Measurements from ENCODE around the gene RASSF10.
"Not testable (repeated sequence)": the region's sequence is repeated elsewhere in the genome, so short reads cannot be mapped to it uniquely, and the experiment has no call there.

Gene RASSF10

DNA sequence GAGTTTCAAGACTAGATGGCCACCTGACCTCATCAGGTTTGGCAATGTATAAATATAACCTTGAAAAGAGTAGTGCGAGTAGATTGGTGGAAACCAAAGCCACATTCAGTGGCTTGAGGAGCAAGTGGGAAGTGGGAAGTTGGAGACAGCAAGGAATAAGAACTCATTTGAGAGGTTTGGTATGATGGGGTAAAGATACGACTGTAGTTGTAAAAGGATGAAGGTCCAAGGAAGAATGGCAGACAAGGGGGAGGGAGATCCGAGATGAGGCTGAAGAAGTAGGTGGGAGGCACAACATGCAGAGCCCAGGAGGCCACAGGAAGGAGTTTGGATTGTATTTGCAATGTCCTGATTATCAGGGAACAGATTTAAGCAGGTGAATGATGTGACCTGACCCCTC lies 20.8 kb downstream of the RASSF10 start:
- no peak for DNase-seq

DNA sequence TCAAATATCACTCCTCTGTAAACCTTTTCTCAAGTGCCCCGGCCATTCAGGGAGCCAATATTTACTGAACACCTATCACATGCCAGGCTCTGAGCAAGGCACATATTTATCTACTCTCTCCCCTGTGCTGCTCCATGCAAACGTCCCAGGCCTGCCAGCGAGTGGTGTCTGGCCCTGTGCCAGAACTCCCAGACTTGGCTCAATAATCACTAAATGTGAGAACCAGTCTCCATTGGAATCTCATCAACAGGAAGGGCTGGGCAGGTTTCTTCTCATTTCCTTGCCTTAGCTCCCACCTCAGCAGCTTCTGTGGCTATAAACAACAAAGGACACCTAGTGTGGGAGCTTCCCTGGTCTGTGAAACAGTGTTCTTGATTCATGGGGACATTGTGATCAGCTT lies 21.7 kb downstream of the RASSF10 start:
- DNase-seq, result peak; percentile 67

DNA sequence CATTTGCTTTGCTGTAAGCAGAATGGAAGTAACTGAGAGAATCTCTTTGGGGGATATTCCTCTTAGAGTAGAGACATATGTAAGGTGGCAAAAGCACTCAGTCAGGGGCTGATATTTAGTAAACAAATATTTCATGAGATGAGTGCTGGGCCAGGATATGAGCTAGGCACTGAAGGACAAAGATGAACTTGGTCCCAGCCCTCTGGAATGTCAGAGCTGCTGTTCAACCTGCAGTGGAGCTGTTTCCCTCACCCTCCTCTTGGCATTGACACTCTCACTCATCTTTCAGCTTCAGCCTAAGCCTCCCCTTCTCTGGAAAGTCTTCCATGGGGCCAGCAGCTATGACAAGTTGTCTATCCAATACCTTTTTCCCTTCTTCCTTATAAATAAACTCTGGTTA lies 22.2 kb downstream of the RASSF10 start:
- no peak for DNase-seq

DNA sequence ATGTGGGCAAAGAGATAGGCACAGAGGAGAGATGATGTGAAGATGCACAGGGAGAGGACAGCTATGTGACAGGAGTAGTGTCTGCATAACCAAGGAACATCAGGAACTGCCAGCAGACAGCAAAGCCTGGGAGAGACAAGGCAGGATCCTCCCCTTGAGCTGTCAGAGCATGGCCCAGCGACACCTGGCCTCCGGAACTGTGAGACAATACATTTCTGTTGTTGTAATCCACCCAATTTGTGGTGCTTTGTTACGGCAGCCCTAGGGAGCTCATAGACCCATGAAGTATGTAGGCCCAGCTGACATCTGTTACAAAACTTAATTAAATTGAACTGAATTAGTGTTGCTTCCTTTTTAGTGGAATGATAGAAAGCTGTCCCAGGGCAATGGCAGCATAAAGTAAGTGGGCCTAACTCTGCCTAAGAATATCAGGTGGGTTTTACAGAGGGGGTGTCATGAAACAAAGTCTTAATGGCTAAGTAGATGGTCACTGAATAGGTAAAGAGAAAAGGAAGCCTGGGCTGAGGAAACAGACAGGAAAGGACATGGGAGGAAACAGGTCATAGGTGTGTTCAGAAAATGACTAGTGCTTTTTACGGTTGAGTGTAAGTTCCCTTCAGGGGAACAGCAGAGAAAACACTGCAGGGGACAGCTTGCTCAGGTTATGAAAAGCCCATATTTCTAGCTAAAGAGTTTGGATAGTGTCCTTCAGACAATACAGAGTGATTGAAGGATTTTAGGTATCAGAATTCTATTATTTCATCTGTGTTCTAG lies 24.8 kb downstream of the RASSF10 start:
- no peak for DNase-seq

DNA sequence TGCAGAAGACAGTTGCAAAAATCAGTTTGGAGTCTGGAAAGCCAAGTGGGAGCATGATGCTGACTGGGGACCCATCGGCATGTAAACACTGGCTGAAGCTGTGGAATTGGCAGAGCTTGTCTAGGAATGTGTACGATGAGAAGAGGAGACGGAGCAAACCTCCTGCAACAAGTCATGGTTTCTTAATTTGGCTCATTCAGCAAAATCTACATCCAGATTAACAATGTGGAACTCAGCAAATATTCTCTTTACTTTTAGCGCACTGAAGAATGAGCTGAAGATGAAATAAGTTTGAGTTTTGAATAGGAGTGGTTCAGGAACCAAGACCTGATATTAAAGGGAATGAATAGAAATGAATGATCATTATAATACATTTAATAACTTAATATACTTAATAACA lies 26.6 kb downstream of the RASSF10 start:
- no peak for DNase-seq

DNA sequence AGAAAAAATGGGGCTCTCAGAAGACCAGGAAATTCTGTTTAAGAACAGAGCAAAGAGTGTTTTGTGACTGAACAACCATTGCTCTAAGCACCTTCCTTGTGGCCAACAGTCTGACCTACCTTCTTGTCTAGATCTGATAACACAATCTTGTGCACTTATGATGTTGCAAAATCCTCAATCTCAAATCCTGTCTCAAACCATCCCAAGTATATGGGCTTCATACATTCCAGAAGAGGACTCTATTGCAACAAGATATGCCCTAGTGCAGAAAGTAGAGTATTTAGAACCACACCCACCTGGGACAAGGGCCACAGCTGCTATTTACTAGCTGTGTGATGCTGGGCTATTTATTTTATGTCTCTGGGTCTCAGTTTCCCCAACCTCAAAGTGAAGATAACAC lies 27.1 kb downstream of the RASSF10 start:
- no peak for DNase-seq

DNA sequence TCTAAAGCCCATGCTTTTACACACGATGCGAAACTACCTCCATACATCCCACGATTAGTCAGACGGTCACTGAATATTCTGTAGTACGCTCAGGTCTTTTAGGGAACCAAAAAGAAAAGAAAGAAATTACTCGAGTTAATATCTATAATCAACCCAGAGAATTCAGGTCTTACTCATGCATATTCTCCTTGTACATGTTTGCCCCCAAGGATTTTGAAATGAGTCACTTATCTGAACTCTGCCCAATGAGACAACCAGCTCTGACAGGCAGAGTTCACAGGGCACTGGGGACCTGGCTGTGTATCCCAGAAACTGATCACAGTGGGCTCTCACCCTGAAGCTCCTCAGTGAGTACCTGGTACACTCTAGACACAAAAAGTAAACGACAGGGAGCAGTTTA lies 29.2 kb downstream of the RASSF10 start:
- no peak for DNase-seq

DNA sequence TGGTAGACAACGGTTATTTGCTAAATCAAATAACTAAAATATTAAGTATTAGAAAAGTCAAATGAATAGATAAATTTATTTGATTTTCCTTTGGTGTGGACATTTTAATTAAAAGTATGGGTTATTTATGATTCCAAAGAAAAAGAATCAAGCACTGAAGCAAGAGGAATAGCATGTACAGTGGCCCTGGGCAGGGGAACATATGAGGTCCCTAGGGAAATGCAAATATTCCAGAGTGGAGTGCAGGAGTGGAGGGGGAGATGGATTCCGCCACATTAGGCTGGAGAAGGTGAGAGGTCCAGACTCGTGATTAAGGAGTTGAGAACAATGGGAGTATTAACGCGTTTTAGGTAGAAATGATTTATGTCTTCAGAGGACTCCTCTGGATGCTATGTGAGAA lies 30.0 kb downstream of the RASSF10 start:
- DNase-seq, result no peak

DNA sequence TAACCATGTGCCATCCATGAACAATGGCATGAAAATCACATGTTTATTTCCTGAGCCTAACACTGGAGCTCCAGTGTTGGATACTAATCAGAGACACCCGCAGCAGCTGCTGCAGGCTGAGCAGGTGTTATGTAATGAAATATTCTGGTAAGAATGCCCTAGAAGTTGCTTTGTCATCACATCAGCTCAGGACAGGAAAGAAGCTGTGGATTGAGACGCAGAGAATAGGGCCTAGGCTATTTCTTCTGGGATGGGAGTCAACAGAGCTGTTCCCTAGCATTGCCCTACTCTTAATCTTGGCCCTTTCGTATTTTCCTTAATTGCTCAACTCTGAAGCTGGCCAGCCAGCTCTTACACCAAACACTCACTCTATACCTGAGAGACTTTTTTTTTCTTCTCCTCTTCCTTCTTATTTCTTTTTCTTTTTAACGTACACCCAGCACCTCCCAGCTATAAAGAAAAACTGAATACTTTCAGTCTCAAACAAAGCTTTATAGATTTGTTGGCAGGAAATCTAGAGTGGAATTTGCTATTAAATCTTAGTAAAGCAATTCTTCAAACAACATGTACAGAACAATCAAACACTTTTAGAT lies 31.9 kb downstream of the RASSF10 start:
- no peak for DNase-seq

DNA sequence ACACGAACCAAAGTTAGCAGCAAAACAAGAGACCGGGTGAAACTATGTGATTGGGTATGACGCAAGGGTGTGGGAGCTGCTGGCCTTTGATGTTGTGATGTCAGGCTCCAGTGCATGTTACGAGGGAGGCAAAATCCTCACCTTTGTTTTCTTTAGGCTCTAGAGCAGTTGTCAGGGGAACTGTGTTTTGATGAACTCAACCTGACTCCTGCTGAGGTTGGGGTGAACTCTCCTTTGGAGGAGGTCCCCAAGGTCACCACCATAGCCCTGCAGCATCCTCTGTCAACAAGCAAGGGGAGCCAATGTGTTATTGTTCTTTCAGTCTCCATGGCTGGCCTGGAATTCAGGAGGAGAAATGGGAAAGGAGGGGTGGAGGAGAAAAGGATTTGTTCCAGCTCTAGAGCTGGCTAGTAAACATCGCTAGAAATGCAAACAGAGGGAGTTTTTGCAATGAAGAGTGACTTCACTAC lies 33.8 kb downstream of the RASSF10 start:
- DNase-seq, result no peak

DNA sequence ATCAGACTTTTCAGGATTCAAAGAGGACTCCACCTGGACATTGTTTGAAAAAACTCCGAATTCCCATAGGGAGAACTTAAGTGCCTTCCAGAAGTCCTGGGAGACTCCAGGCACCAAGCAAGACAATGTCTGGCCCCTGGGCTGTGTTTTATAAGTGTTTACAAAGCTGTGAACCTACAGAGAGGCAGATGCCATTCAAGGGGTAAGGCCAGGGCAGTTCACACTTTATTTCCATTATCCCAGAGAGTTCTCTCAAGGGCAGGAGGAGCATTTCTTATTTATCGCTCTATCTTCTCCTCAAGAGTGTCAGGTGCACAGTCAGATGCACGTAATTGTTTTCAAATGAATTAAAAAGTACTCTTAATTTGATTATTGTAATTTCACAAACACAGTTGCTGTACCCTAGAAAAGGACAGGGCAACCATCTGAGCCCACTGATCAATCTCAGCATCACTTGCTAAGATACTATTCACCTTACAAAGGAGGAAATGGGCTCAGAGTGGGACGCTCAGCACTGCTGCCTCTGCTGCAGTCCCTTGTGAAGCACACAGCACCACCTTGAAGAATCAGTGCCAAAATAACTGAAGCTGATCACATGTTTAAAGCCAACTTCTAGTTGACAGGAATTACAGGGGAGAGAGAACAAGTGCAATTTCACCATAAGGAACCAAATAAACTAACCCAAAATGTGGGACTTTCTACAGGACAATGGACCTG lies 35.0 kb downstream of the RASSF10 start:
- DNase-seq, result no peak

DNA sequence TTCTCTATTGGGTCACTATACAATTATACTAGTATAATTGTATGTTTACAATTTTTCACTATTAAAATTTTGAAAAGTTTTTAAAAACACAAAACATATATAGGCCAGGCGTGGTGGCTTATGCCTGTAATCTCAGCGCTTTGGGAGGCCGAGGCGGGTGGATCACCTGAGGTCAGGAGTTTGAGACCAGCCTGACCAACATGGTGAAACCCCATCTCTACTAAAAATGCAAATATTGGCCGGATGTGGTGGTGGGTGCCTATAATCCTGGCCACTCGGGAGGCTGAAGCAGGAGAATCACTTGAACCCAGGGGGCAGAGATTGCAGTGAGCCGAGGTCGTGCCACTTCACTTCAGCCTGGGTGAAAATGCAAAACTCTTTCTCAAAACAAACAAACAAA lies 36.0 kb downstream of the RASSF10 start:
- DNase-seq, result not testable (repeated sequence)

DNA sequence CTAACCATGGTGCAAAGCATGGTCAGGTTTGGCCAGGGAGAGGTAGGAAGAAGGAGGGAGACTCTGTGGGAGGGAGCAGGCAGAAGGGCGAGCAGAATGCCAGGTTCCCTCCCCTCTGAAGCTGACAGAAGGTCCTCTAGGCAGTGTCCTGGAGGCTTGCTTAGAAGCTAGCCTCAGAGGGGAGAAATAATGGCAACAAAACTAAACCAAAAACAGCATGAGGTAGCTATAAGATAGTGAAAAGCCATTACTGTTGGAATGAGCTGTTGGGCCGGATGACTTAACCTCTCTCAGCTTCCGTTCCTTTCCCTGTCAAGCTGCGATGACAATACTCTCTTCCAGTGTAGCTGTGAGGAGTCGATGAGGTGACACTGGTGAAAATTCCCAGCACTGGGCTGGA lies 36.6 kb downstream of the RASSF10 start:
- no peak for DNase-seq

DNA sequence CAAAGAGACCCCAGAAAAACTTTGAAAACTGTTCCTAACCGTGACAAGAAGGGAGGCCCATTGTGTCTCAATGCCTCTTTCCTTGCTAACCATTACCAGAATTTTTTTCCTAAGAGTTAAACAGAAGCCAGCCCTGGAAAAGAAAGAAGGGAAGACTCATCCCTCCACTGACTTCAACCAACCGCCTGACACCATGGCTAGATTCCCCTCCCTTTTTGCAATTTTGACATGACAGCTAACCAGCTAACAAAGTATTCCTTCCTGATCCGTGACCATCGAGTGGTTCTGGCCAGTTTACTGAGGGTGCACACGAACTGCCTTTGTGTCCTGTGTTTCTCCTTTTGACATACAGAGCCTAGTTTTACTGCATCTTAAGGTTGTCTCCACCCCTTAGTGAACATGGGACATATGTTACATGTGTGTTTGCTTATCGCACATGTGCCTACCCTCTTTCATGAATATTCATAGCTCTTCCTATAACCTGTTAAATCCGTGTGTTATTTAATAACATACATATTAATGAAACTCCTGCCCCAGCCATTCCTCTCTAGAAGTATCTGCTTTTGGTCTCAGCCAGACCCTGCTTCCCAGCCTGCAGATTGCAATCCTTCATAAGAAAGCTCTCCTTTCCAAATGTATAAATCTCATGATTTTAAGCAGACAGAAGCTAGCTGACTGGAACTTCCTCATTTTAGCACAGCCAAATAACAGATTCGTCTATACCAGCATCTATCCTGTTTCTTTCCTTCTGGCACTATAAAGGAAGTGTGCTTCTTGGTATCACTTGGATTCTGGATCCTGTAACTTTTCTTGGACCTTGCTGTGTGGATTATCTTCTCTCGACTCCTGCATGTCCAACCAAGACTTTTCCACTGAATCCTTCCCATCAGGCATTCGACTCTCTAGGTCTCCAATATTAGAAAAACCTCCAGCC lies 37.8 kb downstream of the RASSF10 start:
- no peak for DNase-seq

DNA sequence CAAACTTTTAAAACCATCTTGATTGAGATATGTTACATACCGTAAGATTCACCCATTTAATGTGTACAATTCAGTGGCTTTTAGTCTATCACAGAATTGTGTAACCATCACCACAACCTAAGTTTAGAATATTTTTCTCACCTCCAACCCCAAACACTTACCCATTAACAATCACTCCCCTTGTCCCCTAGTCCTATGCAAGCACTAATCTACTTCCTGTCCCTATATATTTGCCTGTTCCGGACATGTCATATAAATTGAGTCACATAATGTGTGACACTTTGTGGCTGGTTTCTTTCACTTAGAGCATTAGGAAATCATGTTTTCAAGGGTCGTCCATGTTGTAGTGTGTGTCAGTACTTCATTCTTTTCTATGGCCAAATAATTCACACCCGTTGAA lies 38.8 kb downstream of the RASSF10 start:
- no peak for DNase-seq

DNA sequence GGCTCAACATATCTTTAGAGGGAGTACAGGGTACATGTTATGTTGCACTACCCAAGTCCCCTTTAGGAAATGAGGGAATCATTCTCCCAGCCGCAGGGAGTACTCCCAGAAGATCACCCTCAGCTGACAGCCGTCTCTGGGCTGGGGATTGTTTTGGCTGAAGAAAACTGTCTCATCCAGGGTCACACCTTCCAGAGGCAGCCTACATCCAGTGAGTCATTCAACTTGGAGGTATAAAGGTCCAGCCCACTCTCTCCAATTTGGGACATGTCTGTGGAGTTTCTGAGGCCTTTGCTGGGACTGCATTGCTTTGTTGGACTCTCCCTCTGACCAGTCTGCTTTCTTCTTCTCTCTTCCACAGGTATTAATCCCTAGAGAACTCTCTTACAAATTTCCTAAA lies 42.1 kb downstream of the RASSF10 start:
- DNase-seq, result no peak

DNA sequence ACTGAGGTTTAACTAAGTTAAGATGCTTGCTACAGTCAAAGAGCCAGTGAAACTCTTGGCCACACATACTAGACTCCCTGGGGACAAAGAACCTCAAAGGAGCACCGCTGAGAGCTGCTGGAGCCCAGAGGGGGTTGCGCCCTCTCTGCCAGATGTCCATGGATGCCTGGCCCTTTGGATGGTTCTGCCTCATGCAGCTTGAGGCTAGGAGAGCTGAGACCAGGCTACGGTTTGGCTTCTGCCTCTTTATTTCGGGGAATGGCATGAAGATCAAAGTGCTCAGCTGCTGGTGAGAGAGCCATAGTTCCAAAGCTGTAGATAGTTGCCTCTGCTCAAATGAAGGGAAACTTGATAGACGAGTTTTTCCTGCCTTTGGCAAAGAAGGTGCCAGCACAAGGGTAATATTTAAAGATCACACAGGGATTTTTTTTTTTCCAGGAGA lies 43.0 kb downstream of the RASSF10 start:
- DNase-seq, result no peak

DNA sequence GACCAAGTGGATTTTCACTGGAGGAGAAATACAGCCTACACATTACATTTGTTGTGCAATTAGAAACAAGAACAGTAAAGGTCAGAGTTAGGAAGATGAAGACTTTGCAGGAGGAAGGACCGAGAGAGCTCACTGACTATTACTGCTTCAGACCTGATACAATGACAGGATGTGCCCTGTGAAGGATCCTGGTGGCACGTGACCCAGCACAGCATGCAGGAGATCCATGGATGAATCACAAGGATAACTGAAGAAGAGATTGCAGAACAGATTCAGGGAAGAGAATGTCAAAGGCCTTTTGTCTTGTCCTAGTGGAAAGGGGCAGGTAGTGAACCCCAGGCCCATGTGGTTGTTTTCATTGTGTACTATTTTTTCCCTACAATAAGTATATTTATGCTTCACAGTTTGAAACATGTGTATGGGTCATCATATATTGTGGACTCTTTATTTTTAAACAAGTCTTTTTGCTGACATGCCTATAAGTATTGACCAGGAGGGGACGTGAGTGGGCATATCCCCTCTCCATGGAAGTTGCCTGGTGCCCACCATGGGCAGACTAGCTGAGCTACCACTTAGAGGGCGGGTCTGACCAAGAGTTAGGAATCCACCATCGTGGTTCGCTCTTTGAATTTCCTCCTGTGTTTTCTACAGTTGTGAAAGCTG lies 44.3 kb downstream of the RASSF10 start:
- DNase-seq, result no peak

DNA sequence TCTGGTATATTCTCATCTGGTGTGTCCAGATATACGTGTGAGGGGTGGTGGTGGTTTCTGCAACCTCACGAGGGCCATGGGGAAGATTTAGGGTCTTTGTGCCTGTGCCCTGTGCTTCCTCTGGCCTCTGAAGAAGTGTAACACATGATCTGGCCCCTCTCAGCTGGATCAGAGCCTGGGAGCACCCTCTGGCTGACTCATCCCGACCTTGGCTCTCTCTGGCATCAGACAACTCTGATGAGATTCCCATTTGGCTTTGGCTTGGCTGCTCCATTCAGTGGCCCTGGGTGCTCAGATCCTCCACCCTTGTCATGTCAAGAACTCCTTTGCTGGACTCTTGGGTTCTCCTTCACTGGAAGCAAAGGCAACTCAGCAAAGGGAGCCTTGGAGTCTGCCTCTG lies 45.2 kb downstream of the RASSF10 start:
- no peak for DNase-seq

DNA sequence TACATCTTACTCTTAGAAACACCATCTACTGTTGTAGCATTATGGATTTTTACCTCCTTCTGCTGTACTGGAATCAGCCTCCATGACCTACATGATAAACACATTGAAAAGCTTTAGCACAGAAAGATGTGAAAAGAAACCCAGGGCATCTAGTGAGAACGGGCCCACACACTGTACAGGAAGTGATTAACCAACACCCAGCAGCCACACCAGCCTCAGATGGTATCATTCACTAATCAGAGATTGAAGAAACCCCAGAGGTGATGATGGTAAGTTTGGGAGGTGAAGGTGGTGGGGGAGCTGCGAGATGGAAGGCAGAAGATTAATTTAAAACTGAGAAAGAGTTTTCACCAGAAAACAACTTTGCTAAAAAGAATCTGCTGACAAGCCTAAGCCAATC lies 46.1 kb downstream of the RASSF10 start:
- no peak for DNase-seq

DNA sequence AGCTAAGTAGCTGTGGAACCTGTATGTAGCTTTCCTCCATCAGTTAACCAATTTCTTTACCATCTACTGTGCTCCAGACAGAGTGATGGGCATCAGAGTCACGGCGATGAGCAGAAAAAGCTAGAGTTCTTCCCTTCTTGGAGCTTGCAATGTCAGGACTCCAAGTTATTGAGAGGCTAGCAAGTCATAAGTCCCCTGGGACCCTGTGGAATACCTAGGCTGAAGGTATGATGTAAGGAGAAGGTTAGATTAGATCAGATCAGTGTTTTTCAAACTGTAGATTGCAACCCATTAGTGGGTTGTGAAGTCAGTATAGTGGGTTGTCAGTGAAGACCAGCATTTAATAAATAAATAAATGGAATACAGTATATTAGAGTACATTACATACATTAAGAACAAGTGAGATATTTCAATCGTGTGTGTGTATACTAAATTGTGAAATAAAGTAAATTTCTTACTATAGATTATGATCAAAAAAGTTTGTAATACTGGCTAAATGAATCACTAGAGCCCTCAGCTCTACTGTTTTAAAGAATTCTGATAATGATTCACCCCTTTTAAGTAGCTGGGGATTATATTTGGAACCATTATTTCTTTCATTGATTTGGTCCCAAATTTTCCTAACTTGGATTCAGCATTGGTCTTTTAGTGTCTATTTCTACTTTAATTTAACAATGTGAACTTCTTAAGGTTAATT lies 52.3 kb downstream of the RASSF10 start:
- no peak for DNase-seq
